Stimulated activated CD8-positive, alpha-beta memory T cell treated with anti-CD3 and anti-CD28 coated beads, Interleukin-12 subunit alpha, Interleukin-12 subunit beta, amount 100 ng/mL, for 24 hours (primary cell): Measurements from ENCODE around the gene FMN1.
"Not testable (repeated sequence)": the region's sequence is repeated elsewhere in the genome, so short reads cannot be mapped to it uniquely, and the experiment has no call there.

Experiments used
- DNase-seq: peaks from one replicate; pipeline ENCODE4 v3.0.0-alpha.2; 2020; ENCODE audit errors: extremely low read depth

Gene FMN1

GRCh38 chr15:33094336-33094735, 100.2 kb downstream of the FMN1 start:
- no peak for DNase-seq

GRCh38 chr15:33093222-33093621, 101.3 kb downstream of the FMN1 start:
- DNase-seq: no peak

- DNase-seq: no peak
Observed at GRCh38 chr15:33091983-33092693, 102.4 kb downstream of the FMN1 start.

GRCh38 chr15:33089878-33090757, 104.4 kb downstream of the FMN1 start:
- DNase-seq: no peak

GRCh38 chr15:33089165-33089877, 105.2 kb downstream of the FMN1 start:
- DNase-seq: no peak

GRCh38 chr15:33086500-33087121, 107.9 kb downstream of the FMN1 start:
- DNase-seq: no peak

- no peak for DNase-seq
Observed at GRCh38 chr15:33084661-33085060, 109.9 kb downstream of the FMN1 start.

- DNase-seq: no peak
Observed at GRCh38 chr15:33083232-33084081, 111.1 kb downstream of the FMN1 start.

- DNase-seq: no peak
Observed at GRCh38 chr15:33080006-33080405, 114.5 kb downstream of the FMN1 start.

- no peak for DNase-seq
Observed at GRCh38 chr15:33078607-33079006, 115.9 kb downstream of the FMN1 start.

- DNase-seq: no peak
Observed at GRCh38 chr15:33076937-33077336, 117.6 kb downstream of the FMN1 start.

- DNase-seq: no peak
Observed at GRCh38 chr15:33074942-33075341, 119.6 kb downstream of the FMN1 start.

GRCh38 chr15:33074212-33074611, 120.3 kb downstream of the FMN1 start:
- DNase-seq: no peak

GRCh38 chr15:33071451-33071850, 123.1 kb downstream of the FMN1 start:
- DNase-seq: no peak

GRCh38 chr15:33069903-33070302, 124.6 kb downstream of the FMN1 start:
- DNase-seq: not testable (repeated sequence)

GRCh38 chr15:33069161-33069560, 125.4 kb downstream of the FMN1 start:
- no peak for DNase-seq

- no peak for DNase-seq
Observed at GRCh38 chr15:33068511-33068990, 126.0 kb downstream of the FMN1 start.

GRCh38 chr15:33068007-33068481, 126.5 kb downstream of the FMN1 start:
- no peak for DNase-seq

GRCh38 chr15:33067456-33067855, 127.1 kb downstream of the FMN1 start:
- DNase-seq: no peak

- DNase-seq: no peak
Observed at GRCh38 chr15:33066584-33066983, 127.9 kb downstream of the FMN1 start.

- DNase-seq: no peak
Observed at GRCh38 chr15:33064878-33065277, 129.6 kb downstream of the FMN1 start.
